Mesodermal cell (in vitro differentiated cells): ENCODE results near the gene C20orf202.

Experiments used
- H3K27ac ChIP-seq: 2 replicates; pipeline ENCODE4 v1.7.0; 2013; ENCODE audit warnings: mild to moderate bottlenecking, low read depth, low read length, moderate library complexity; ENCODE audit not compliant: severe bottlenecking
- H3K36me3 ChIP-seq: 2 replicates; pipeline ENCODE4 v1.7.1; 2013; ENCODE audit warnings: mild to moderate bottlenecking, low read length, moderate library complexity; ENCODE audit not compliant: control insufficient read depth, insufficient read depth
- H3K4me1 ChIP-seq: one replicate; pipeline ENCODE4 v1.7.1; 2013; ENCODE audit warnings: mild to moderate bottlenecking, low read length; ENCODE audit not compliant: insufficient read depth, control insufficient read depth, poor library complexity, severe bottlenecking
- H3K4me3 ChIP-seq: 2 replicates; pipeline ENCODE4 v1.7.0; 2013; ENCODE audit warnings: low read length, control low read depth, mild to moderate bottlenecking; ENCODE audit not compliant: insufficient read depth, poor library complexity, severe bottlenecking; ENCODE audit errors: extremely low read depth
- H3K9me3 ChIP-seq: 2 replicates; pipeline ENCODE4 v1.7.1; 2013; ENCODE audit warnings: mild to moderate bottlenecking, low read length, moderate library complexity; ENCODE audit not compliant: control insufficient read depth
- WGBS, 2 experiments: methylation state at CpG; one replicate each; pipeline ENCODE4 v1.1.5; 2013; ENCODE audit warnings: missing lambda C conversion rate in 2 of 2; ENCODE audit not compliant: insufficient coverage in 2 of 2; 5-methylcytosine and 5-hydroxymethylcytosine counted together

C20orf202 gene

DNA sequence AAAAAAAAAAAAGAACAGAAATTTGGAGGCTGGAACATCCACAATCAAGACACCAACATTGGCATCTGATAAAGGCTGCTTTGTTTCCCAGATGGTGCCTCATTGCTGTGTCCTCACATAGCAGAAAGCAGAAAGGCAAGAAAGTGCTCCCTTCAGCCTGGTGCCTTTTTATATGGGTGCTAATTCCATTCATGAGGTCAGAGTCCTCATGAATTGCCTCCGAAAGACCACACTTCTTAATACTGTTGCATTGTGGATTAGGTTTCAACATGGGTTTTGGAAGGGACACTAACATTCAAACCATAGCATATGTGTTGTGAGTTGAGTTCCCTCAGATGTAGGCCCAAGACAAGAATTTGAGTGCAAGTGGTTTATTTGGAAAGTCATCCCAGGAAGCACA is 8.0 kb upstream of the C20orf202 start:
- H3K27ac ChIP-seq, result no peak overlapping the region
- no peaks in the 10 kb centered on the region for H3K4me1 ChIP-seq
- no peaks in the 10 kb centered on the region for H3K36me3 ChIP-seq
- WGBS, 2 experiments, result no CpG with 5 or more reads among the region's 1 CpG
- H3K9me3 ChIP-seq, result no peaks in the 10 kb centered on the region
- no peak overlapping the region for H3K4me3 ChIP-seq

DNA sequence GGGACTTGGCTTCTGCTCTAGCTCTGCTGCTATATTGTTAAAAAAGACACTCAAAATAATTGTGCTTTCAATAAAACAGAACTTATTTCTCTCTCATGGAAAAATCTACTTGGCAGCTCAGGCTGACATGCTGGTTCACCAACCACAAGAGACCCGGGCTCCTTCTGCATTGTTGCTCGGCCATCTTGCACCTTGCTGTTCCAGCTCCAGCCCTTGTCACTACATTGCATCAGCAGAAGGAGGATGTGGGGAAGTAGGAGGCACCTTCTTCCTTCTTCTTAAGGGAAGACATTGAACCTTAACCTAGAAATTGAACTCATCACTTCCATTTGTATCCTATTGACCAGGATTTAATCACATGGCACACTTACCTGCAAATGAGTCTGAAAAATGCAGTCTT is 6.6 kb upstream of the C20orf202 start:
- WGBS, 2 experiments, result 86 to 100% methylated on average over 1 to 2 of the region's 2 CpGs

DNA sequence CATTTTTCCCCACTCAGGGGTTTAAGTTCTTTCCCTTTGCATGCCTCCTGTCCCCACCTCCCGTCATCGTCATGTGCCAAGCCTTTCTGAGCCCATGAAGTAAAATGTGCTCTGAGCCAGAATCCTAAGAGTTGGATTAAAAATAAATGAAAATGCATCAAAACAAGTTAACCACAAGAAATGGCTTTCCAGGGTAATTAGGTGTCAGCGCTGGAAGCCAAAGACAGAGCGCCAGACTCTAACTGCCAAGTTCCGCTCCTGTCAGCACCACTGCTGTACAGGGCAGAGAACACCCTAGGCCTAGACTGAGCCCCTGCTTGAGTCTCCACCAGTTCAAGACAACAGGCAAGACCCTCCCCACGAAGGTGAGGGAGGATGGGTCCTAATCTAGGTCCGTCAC is 5.5 kb upstream of the C20orf202 start:
- WGBS, 2 experiments, result 82 to 100% methylated on average over 2 to 4 of the region's 7 CpGs
- Histone ChIP-seq H3K4me1 (no peaks in the 10 kb centered on the region), H3K36me3 (no peaks in the 10 kb centered on the region), H3K4me3 (no peak overlapping the region), H3K27ac (no peak overlapping the region), H3K9me3 (no peaks in the 10 kb centered on the region)

More for the DNA sequence above, 6.6 kb upstream of the C20orf202 start:
- no peaks in the 10 kb centered on the region for H3K4me1 ChIP-seq
- no peak overlapping the region for H3K4me3 ChIP-seq
- no peak overlapping the region for H3K27ac ChIP-seq
- no peaks in the 10 kb centered on the region for H3K9me3 ChIP-seq
- H3K36me3 ChIP-seq, result no peaks in the 10 kb centered on the region

GRCh38 chr20:1198751-1199150 is 4.5 kb upstream of the C20orf202 start:
- Histone ChIP-seq H3K4me3 (no peak overlapping the region), H3K9me3 (no peaks in the 10 kb centered on the region), H3K27ac (no peak overlapping the region), H3K4me1 (no peaks in the 10 kb centered on the region), H3K36me3 (no peaks in the 10 kb centered on the region)
- 89 to 92% methylated on average over 5 of the region's 5 CpGs for WGBS, 2 experiments

- H3K4me3 ChIP-seq, result no peak overlapping the region
- no peaks in the 10 kb centered on the region for H3K9me3 ChIP-seq
- WGBS, 2 experiments, result 89 to 90% methylated on average over 5 to 6 of the region's 7 CpGs
- no peaks in the 10 kb centered on the region for H3K4me1 ChIP-seq
- H3K27ac ChIP-seq, result no peak overlapping the region
- H3K36me3 ChIP-seq, result no peaks in the 10 kb centered on the region
Measured at GRCh38 chr20:1199212-1199873, 3.9 kb upstream of the C20orf202 start.

DNA sequence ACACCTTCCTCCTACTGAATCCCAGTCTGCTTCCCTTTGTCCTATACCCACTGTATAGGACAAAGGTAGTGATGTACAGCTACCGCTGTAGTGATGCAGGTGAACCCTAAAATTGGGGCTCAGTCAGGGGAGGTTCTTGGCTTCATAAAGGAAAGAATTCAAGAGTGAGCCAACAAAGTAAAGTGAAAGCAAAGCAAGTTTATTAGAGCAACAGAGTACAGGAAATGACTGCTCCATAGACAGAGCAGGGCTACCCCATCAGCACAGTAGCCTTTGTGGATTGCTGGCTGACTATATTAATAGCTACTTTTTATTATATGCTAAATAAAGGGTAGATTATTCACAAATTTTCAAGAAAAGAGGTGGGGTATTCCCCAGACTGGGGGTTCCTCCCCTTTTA is 3.3 kb upstream of the C20orf202 start:
- Histone ChIP-seq H3K4me1 (no peaks in the 10 kb centered on the region), H3K9me3 (no peaks in the 10 kb centered on the region), H3K36me3 (no peaks in the 10 kb centered on the region), H3K27ac (no peak overlapping the region), H3K4me3 (no peak overlapping the region)
- 86% methylated on average over 1 of the region's 1 CpG; no CpG with 5 or more reads in 1 of the 2 experiments for WGBS, 2 experiments

DNA sequence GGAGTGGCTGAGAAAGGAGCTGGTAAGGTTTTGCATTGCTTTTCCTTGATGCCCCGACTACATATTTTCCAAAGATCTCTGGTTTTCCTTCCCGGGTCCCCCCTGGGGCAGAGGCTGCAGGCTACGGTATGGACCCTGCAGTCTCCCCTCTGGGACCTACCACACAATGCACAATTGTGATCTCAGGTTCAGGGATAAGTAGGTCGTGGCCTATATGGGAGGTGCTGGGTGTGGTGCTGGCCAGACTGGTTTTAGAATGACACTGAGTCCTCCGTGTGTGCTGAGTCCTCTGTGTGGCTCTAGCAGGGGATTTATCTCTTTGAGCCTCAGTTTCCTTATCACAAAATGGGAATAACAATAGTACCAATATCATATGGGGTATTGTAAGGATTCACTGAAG is 376 bp downstream of the C20orf202 start:
- Histone ChIP-seq H3K36me3 (no peaks in the 10 kb centered on the region), H3K9me3 (no peaks in the 10 kb centered on the region), H3K27ac (no peak overlapping the region), H3K4me1 (no peaks in the 10 kb centered on the region), H3K4me3 (no peak overlapping the region)
- 90 to 95% methylated on average over 2 to 4 of the region's 5 CpGs for WGBS, 2 experiments

DNA sequence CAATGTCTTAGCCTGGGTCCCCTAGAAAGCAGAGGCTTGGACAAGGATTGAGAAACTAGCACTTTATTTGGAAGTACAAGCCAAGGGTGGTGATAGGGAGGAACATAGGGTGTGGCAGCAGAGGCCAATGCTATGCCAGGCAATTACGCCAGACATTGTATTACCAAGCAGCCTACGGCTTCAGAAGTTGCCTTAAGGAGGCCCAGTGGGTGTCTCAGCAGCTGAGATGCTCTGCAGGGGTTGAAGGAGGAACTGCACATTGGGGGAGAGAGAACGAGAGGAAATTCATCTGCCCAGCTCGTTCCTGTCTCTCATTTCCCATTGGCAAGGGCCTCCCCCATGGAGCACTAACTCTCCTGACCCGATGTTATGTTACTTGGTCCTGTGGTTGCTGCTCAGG is 859 bp downstream of the C20orf202 start:
- 94 to 98% methylated on average over 3 to 5 of the region's 5 CpGs for whole genome bisulfite sequencing, 2 experiments
- Histone ChIP-seq H3K4me1 (no peaks in the 10 kb centered on the region), H3K4me3 (no peak overlapping the region)

GRCh38 chr20:1204576-1204975 is 1.3 kb downstream of the C20orf202 start:
- H3K4me3 ChIP-seq, result no peak overlapping the region
- H3K4me1 ChIP-seq, result no peaks in the 10 kb centered on the region
- H3K36me3 ChIP-seq, result no peaks in the 10 kb centered on the region
- H3K9me3 ChIP-seq, result no peaks in the 10 kb centered on the region
- 100% methylated on average over 1 to 2 of the region's 2 CpGs for WGBS, 2 experiments
- H3K27ac ChIP-seq, result no peak overlapping the region

More for the DNA sequence above, 859 bp downstream of the C20orf202 start:
- Histone ChIP-seq H3K9me3 (no peaks in the 10 kb centered on the region), H3K27ac (no peak overlapping the region), H3K36me3 (no peaks in the 10 kb centered on the region)

- no peaks in the 10 kb centered on the region for H3K36me3 ChIP-seq
- H3K4me3 ChIP-seq, result no peak overlapping the region
- no peak overlapping the region for H3K27ac ChIP-seq
- H3K4me1 ChIP-seq, result no peaks in the 10 kb centered on the region
- no peaks in the 10 kb centered on the region for H3K9me3 ChIP-seq
- WGBS, 2 experiments, result 90 to 93% methylated on average over 3 to 5 of the region's 8 CpGs
Measured at GRCh38 chr20:1205802-1206201, 2.5 kb downstream of the C20orf202 start.

DNA sequence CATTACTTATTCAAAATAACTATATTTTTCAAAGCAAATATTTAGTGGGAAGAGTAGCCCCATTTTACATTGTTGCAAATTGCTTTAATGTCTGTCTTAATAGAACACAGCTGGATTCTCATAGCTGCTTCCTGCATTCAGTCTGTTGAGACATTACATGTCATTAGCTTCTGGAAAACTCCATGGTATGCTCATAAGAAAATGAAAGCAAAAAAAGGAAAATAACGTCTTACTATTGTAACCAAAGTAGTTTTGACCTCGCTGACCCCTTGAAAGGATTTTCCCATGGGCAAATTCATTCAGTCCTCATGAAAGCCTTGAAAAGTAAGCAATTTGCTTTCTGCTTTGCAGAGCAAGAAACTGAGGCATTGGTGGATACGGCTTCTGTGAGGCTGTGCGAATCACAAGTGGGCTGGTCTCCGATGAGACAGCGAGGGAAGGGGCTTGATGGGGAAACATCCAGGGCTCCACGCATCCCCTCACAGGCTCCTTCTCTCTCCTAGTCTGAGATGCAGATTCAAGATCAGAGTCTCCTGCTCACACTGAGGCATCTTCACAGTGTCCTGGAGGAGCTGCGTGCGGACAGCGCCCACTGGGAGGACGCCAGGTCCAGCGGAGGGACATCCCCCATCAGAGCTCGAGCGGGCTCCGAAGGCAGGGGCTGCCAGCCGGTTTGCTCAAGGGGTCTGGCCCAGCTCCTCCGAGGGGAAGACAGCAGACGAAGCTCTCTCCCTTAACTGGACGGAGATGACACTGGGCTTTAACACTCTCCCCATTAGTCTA is 3.3 kb downstream of the C20orf202 start:
- Histone ChIP-seq H3K4me1 (no peaks in the 10 kb centered on the region), H3K9me3 (no peaks in the 10 kb centered on the region), H3K36me3 (no peaks in the 10 kb centered on the region), H3K4me3 (no peak overlapping the region), H3K27ac (no peak overlapping the region)
- 92 to 94% methylated on average over 9 of the region's 19 CpGs for WGBS, 2 experiments
